IPS-NIHi7 (cell line): ENCODE measurements around the gene SPTBN4.
"Not testable (repeated sequence)": the region's sequence is repeated elsewhere in the genome, so short reads cannot be mapped to it uniquely, and the experiment has no call there.

Experiments
- DNase-seq: peaks from one replicate; pipeline ENCODE4 v3.0.0; 2012; ENCODE audit warnings: mixed read lengths; ENCODE audit errors: extremely low spot score

SPTBN4 gene

DNA sequence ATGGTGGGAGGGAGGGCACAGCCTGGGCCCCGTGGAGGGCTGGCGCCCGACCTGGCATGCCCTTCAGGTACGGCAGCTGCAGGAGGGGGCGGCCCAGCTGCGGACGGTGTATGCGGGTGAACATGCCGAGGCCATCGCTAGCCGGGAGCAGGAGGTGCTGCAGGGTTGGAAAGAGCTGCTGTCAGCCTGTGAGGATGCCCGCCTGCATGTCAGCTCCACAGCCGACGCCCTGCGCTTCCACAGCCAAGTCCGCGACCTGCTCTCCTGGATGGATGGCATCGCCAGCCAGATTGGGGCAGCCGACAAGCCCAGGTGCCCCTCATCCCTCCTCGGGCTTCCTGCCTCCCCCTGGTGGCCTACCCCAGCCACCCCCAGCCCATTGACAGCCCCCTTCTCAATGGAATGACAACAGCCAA is 93.3 kb downstream of the SPTBN4 start:
- DNase-seq: no peak

DNA sequence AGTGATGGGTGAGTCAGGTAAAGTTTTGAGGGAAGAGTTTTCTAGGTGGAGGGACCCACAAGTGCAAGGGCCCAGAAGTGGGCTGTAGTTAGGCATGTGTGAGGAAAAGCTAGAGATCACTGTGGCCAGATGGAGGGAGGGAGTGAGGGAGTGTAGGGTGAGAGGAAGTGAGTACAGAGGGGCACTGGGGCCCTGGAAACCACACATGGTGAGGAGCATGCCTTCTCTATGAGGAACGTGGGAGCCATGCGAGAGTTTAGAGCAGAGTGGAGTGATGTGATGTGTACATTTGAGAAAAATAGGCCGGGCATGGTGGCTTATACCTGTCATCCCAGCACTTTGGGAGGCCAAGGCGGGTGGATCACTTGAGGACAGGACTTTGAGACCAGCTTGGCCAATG is 95.1 kb downstream of the SPTBN4 start:
- DNase-seq: no peak

DNA sequence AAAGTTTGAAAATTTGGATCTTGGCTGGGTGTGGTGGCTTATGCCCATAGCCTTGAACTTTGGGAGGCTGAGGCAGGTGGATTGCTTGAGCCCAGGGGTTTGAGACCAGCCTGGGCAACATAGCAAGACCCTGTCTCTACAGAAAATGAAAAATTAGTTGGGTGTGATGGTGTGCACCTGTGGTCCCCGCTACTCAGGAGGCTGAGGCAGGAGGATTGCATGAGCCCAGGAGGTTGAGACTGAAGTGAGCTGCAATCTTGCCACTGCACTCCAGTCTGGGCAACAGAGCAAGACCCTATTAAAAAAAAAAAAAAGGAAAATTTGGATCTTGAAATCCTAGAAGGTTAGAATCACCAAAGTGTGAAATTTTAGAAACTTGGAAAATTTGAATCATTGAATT is 97.7 kb downstream of the SPTBN4 start:
- not testable (repeated sequence) for DNase-seq

DNA sequence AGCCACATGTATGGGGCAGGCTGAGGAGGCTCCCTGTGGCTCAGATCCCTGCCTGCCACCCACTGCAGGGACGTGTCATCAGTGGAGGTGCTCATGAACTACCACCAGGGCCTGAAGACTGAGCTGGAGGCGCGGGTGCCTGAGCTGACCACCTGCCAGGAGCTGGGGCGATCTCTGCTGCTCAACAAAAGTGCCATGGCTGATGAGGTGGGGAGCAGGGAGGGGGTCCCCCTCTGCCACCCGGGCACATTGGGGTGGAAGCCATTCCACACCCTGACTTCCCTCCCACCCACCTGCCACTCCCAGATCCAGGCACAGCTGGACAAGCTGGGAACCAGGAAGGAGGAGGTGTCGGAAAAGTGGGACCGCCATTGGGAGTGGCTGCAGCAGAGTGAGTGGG is 98.6 kb downstream of the SPTBN4 start:
- DNase-seq: no peak

DNA sequence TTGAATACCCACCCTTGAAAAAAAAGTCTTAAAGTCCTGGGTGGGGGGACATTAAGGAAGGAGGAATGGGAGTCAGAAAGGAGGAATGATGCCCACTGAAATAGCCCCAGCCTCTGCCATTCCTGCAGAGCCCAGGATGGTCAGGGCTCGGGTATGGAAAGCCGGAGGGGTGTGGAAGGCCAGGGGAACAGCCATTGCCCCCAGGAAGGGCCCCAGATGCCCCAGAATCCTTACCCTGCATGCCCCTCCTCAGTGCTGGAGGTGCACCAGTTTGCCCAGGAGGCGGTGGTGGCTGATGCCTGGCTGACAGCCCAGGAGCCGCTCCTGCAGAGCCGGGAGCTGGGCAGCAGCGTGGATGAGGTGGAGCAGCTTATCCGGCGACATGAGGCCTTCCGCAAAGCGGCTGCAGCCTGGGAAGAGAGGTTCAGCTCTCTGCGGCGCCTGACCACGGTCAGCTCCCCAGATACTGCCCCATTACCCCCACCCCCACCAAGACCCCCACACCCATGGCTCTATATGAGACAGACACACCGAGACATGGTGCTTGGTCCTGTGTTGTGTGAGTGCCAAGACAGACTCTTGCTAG is 99.2 kb downstream of the SPTBN4 start:
- no peak for DNase-seq

DNA sequence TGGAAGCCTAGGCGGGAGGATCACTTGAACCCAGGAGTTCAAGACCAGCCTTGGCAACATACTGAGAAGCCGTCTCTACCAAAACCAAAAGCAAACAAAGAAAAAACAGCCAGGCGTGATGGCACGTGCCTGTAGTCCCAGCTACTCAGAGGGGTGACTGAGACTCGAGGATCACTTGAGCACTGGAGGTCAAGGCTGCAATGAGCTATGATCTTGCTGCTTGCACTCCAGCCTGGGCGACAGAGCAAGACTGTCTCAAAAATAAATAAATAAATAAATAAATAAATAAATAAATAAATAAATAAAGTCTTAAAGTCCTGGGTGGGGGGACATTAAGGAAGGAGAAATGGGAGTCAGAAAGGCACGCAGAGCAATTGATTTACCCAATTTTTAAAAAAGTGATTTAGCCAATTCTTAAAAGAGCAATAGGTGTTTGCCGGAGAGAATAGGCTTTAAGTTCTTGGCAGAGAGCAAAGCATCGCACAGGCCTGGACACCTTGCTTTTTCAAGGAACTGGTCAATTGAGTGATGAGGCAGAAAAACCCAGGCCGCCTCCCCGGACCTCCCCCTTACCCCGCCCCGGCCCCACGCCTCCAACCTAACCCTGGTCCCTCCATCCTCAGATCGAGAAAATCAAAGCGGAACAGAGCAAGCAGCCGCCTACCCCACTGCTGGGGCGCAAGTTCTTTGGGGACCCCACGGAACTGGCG is 100.4 kb downstream of the SPTBN4 start:
- DNase-seq: no peak

DNA sequence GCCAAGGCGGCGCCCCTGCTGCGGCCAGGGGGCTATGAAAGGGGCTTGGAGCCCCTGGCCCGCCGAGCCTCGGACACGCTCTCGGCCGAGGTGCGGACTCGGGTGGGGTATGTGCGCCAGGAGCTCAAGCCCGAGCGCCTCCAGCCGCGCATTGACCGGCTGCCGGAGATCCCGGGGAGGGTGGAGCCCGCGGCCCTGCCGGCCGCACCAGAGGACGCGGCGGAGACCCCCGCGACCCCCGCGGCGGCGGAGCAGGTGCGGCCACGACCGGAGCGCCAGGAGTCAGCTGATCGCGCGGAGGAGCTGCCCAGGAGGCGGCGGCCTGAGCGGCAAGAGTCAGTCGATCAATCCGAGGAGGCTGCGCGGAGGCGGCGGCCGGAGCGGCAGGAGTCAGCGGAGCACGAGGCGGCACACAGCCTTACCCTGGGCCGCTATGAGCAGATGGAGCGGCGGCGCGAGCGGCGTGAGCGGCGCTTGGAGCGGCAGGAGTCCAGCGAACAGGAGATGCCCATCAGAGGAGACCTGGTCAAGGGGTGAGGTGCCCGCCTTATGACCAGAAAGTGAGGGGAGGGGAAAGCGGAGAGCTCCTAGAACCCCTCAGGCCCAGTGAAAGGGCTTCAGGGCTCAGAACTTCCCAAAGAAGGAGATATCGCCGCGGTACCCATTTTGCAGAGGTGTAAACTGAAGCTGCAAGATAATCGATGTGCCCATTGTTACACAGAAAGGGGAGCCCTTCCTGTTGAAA is 101.1 kb downstream of the SPTBN4 start:
- DNase-seq: no peak

DNA sequence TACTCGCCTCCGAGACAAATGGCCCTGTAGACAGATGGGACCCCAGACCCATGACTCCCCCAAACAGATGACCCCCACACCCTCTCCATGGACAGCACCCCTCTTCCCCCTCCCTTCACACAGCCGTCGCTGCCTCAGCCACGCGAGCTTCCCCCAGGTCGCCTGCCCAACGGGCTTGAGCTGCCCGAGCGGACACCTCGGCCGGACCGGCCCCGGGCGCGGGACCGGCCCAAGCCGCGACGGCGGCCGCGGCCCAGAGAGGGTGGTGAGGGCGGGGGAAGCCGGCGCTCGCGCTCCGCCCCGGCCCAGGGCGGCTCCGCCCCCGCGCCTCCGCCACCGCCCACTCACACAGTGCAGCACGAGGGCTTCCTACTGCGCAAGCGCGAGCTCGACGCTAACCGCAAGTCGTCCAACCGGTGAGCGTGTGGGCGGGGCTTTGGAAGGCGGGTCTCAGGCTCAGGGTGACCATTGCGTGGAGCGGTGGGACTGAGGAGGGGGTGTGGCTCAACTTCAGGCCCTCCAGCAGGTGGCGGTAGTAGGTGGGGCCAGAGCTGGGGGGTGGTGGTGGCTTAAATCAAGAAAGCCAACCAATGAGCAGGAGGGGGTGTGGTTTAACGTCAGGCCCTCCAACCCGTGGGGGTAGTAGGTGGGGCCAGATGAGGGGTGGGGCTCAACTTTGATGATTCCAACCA is 103.7 kb downstream of the SPTBN4 start:
- DNase-seq: peak; percentile 99

DNA sequence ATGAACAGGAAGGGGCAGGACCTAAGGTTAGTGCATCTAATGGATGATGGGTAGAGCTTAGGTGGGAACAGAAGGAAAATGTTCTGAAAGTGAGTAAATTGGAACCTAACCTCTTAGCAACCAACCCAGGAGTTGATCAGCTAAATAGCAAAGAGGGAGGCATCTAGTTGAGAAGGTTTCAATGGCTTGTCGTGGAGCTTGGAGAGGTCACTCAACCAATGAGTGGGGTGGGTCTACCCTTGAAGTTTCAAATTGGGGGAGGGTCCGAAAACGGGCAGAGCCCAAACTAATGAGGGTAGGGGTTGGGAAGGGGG is 104.2 kb downstream of the SPTBN4 start:
- no peak for DNase-seq

DNA sequence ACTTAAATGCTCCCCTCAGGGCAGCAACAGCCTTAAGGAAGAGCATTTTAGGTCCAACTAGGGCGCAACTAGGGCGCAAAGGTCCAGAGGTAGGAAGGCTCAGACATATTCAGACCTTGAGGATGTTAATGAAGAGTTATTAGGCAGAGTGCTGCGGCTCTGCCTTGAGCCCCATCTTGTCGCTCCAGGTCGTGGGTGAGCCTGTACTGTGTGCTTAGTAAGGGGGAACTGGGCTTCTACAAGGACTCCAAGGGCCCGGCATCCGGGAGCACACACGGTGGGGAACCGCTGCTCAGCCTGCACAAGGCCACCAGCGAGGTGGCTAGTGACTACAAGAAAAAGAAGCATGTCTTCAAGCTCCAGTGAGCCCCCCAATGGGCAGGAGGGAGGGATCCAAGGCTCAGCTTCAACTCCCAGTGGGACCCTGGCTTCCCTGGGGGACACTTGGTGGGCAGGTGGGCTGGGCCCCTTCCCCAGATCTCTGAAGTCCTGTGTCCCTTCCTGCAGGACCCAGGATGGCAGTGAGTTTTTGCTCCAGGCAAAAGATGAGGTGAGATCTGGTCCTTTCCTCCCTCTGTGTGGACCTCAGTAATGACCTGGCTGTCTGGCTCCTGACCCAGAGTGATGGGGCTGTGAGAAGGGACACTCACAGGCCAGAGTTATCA is 105.2 kb downstream of the SPTBN4 start:
- DNase-seq: no peak

DNA sequence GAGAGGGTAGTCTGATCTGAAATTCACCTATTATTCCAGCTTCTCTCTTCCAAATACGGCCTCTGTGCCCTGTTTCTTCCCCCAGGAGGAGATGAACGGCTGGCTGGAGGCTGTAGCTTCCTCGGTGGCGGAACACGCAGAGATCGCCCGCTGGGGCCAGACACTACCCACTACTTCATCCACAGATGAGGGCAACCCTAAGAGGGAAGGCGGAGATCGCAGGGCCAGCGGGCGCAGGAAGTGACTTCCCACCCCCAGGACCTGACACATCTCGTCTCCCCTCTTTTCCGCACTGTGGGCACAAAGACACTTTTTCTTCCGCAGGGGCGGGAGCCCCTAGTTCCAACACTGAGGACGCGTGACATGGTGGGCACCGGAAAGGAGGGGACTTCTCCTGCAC is 108.5 kb downstream of the SPTBN4 start:
- DNase-seq: no peak

DNA sequence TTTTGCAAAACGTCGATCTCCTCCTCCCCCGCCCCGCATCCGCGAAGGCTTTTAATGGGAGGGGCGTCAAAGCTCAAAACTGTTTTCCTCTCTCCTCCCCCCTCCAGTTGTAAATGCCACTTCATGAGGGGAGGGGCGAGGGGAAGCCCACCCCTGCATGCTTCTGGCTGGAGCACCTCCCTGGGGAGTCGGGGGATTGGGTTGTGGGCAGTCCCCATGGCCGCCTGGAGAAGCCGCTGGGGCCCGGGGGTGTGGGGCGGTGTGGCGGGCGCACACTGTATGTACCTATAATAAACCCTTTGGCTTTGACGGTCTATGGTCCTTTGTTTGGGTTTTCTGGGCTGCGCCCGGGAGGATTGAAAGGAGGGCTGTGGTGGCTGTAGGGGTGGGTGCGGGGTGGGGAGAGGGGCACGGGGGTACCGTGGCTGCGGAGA is 109.4 kb downstream of the SPTBN4 start:
- DNase-seq: peak; percentile 30

DNA sequence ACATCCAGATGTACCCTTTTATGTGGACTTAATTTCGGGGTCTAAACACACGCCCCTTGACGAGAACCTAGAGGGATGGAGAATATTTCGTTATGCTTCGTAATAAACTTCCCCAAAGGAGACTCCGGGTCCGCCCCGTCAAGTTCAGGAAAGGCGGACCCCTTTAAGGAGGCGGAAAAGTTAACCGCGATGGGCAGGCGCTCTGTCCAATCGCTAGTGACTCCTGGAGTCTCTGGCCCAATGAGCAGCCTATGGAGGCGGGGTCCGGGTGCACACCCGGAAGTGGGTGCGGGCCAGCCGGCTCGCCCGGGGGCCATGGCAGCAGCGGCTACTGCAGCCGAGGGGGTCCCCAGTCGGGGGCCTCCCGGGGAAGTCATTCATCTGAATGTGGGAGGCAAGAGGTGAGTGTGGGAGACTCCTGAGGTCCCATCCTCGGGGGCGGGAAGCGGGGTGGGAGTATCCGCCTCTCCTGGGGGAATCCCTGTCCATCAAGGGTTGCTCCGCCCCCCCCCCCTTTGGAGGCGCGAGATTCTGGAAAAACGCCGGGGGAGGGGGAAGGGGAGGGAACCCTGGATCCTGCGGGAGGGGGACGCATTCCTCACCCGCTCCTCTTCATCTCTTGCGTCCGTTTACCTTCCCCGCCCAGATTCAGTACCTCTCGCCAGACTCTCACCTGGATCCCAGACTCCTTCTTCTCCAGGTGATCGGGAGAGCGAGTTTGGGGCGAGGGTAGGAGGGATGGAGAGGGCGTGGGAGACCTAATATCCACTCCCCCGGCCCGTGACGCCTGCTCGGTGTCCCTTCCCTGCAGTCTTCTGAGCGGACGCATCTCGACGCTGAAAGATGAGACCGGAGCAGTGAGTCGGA is 110.0 kb downstream of the SPTBN4 start, which contains the start of gene SHKBP1:
TSS of gene SHKBP1 (plus strand) at position 289 of the 867 bp plus-strand sequence. CDS start at position 316, 27 bp downstream.
- DNase-seq: peak; percentile 97

DNA sequence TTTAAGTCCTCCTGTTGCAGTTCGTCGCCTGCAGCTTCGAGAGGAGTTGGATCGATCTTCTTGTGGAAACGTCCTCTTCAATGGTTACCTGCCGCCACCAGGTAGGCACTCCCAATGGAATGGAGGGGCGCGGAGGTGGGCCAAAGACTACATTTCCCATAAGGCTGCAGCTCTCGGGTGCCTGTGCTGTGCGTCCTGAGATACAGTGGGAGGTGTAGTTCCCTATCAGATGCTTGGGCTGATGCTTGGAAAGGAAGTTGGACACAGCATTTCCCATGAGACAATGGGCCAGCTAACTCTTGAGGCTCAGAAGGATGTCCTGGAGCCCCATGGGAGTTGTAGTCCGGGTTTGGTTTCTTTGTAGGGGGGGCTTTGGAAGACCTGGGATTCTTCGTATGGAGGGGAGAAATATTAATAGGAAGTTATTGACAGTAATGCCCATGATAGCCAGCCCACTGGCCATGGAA is 111.7 kb downstream of the SPTBN4 start:
- peak; percentile 86 for DNase-seq

DNA sequence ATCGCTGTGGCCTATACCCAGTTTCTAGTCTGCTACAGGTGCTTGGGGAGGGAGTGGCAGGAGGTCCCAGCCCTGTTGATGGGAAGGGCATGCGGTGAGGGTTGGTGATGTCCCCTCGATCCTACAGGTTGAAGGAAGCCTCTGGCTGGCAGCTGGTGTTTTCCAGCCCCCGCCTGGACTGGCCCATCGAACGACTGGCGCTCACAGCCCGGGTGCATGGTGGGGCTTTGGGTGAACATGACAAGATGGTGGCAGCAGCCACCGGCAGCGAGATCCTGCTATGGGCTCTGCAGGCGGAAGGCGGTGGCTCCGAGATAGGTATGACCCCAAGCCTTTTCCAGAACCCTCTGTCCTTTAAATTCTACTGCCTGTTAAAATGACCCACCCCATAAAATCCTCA is 113.8 kb downstream of the SPTBN4 start:
- no peak for DNase-seq

DNA sequence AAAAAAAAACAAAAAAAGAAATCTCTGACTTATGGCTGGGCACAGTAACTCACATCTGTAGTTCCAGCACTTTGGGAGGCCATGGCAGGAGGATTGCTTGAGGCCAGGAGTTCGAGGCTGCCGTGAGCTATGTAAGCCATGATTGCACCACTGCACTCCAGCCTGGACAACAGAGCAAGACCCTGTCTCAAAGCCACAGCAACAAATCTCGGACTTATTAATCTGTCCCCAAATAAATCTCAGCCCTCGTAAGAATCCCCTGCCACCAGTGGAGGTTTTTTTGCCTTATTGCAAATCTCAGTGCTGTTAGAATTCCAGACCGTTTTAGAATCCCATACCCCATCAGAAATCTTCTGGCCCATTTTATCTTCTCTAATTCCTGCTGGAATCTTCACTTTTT is 114.7 kb downstream of the SPTBN4 start:
- DNase-seq: no peak

DNA sequence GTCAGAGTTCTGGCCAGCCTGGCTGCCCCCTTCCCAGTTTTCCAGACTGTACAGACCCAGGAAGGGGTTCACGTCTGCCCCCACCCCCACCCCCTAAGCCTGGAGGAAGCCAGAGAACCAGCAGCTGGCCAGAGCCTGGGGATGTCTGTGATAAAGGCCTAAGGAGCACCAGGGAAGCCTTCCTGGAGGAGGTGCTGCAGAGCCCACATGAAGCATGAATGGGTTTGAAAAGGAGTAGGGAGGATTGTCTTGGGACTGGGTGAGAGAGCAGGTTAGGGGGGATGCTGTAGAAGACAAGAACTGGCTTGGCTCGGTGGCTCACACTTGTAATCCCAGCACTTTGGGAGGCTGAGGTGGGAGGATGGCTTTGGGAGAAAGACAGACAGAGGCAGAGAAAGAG is 115.7 kb downstream of the SPTBN4 start:
- no peak for DNase-seq

DNA sequence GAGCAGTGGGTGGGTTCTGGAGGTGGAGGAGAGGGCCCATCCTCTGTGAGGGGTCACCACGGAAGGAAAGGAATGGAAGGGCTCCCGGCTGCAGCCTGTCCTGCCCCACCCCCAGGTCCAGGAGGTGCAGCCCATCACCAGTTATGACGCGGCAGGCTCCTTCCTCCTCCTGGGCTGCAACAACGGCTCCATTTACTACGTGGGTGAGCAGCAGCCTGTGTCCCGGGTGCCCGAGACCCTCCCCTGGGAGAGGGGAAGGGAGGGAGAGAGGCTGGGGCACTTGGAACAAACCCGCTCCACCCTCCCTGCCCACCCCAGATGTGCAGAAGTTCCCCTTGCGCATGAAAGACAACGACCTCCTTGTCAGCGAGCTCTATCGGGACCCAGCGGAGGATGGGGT is 116.5 kb downstream of the SPTBN4 start:
- DNase-seq: no peak

DNA sequence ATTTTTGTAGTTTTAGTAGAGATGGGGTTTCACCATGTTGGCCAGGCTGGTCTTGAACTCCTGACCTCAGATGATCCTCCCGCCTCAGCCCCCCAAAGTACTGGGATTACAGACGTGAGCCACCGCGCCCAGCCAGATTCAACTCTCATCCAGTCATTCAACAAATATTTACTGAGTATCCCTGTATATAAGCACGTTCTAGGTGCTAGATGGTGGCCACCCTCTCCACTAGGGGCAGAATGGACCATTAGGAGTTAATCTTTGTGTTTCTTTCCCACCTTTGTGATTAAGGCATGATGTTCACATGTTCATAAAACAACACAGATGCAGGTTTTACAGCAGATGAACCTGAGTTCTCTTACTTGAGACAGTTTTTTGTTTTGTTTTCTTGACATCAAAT is 117.2 kb downstream of the SPTBN4 start:
- DNase-seq: no peak

DNA sequence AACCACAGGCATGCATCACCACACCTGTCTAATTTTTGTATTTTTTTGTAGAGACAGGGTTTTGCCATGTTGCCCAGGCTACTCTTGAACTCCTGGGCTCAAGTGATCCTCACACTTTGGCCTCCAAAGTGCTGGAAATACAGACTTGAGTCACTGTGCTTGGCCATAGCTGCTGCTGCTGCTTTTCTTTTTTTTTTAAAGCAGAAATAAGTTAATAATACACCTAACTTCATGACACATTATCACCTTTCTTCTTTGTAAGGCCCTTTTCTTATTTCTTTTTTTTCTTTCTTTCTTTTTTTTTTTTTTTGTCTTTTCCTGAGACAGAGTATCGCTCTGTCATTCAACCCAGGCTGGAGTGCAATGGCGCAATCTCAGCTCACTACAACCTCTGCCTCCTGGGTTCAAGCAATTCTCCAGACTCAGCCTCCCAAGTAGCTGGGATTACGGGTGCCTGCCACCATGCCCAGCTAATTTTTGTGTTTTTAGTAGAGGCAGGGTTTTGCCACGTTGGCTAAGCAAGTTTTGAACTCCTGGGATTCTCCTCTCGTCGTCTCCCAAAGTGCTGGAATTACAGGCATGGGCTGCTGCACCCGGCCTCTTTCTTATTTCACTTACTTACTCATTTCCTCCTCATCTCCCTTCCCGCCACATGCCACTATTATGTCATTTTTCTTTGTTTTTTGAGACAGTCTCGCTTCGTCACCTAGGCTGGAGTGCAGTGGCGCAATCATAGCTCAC is 118.6 kb downstream of the SPTBN4 start:
- DNase-seq: no peak
